Liver (tissue), 3 donors: ENCODE data around the gene DRD4.

ENCODE experiments used
- ATF3 ChIP-seq: IDR thresholded peaks from 2 replicates; pipeline ENCODE4 v1.6.1; 2016; ENCODE audit warnings: antibody characterized with exemption
- CTCF ChIP-seq: fragments of 150-350 bp; IDR thresholded peaks from 2 replicates; pipeline ENCODE4 v1.5.1; 2017; ENCODE audit warnings: improper control_type of control experiment, low read depth, low read length; ENCODE audit not compliant: missing input control
- HNF4G ChIP-seq: IDR thresholded peaks from 2 replicates; pipeline ENCODE4 v1.6.1; 2016; ENCODE audit warnings: antibody characterized with exemption
- JUND ChIP-seq, 2 donors: IDR thresholded peaks; 2 replicates each; pipeline ENCODE4 v1.6.1; 2016; ENCODE audit warnings: antibody characterized with exemption in 2 of 2
- MAX ChIP-seq: IDR thresholded peaks from 2 replicates; pipeline ENCODE4 v1.6.1; 2016; ENCODE audit warnings: antibody characterized with exemption
- RAD21 ChIP-seq, 2 donors: IDR thresholded peaks; 2 replicates each; pipeline ENCODE4 v1.6.1; 2016; ENCODE audit warnings: antibody characterized with exemption in 2 of 2, mild to moderate bottlenecking in 2 of 2
- RXRA ChIP-seq, 2 donors: IDR thresholded peaks; 2 replicates each; pipeline ENCODE4 v1.6.1; 2017 to 2018; ENCODE audit warnings: antibody characterized with exemption in 2 of 2, mild to moderate bottlenecking in 1 of 2
- SP1 ChIP-seq: IDR thresholded peaks from 2 replicates; pipeline ENCODE4 v1.6.1; 2018; ENCODE audit warnings: antibody characterized with exemption, mild to moderate bottlenecking
- YY1 ChIP-seq: IDR thresholded peaks from 2 replicates; pipeline ENCODE4 v1.6.1; 2016; ENCODE audit warnings: antibody characterized with exemption, mild to moderate bottlenecking
- ZBTB33 ChIP-seq: IDR thresholded peaks from 2 replicates; pipeline ENCODE4 v1.6.1; 2016; ENCODE audit warnings: antibody characterized with exemption
- donor health status: healthy.
- donor health status: healthy.

- TF ChIP-seq CTCF (no peak), RAD21 (IDR thresholded peaks at IDR 0.05) (no peak), JUND (IDR thresholded peaks at IDR 0.05) (no peak), MAX (no peak), HNF4G (no peak), RXRA (IDR thresholded peaks at IDR 0.05) (no peak), YY1 (no peak), ATF3 (no peak), ZBTB33 (no peak), SP1 (no peak)
Observed at GRCh38 chr11:636511-637332, at the start of gene DRD4.
